ENCODE results near the gene PRXL2C.

DNA sequence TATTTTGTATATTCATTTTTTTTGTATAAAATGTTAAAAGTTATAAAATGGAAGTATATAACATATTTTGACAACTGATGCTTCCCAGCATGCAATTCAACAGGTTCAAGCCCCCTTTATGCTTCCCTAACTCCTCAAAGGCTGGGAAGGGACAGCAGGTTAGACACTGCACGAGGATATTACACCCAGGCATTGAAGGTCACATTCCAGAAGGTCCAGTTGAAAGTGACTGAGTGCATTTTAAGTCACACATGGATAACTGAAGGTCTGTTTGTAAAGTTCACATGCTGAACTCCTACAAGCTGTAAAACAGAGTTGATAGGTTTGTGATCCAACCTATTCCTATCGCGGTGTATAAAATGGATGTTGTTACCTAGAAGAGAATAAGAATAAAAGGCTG lies 13.6 kb downstream of the PRXL2C start:
- TF ChIP-seq, protein P1, sequence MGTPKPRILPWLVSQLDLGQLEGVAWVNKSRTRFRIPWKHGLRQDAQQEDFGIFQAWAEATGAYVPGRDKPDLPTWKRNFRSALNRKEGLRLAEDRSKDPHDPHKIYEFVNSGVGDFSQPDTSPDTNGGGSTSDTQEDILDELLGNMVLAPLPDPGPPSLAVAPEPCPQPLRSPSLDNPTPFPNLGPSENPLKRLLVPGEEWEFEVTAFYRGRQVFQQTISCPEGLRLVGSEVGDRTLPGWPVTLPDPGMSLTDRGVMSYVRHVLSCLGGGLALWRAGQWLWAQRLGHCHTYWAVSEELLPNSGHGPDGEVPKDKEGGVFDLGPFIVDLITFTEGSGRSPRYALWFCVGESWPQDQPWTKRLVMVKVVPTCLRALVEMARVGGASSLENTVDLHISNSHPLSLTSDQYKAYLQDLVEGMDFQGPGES (IDR thresholded peaks at IDR 0.05; ENCODE audit: low read depth, low read length) = no peak
- TF ChIP-seq, protein P2, sequence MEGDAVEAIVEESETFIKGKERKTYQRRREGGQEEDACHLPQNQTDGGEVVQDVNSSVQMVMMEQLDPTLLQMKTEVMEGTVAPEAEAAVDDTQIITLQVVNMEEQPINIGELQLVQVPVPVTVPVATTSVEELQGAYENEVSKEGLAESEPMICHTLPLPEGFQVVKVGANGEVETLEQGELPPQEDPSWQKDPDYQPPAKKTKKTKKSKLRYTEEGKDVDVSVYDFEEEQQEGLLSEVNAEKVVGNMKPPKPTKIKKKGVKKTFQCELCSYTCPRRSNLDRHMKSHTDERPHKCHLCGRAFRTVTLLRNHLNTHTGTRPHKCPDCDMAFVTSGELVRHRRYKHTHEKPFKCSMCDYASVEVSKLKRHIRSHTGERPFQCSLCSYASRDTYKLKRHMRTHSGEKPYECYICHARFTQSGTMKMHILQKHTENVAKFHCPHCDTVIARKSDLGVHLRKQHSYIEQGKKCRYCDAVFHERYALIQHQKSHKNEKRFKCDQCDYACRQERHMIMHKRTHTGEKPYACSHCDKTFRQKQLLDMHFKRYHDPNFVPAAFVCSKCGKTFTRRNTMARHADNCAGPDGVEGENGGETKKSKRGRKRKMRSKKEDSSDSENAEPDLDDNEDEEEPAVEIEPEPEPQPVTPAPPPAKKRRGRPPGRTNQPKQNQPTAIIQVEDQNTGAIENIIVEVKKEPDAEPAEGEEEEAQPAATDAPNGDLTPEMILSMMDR (IDR thresholded peaks at IDR 0.05) = no peak
- TF ChIP-seq, protein P3, sequence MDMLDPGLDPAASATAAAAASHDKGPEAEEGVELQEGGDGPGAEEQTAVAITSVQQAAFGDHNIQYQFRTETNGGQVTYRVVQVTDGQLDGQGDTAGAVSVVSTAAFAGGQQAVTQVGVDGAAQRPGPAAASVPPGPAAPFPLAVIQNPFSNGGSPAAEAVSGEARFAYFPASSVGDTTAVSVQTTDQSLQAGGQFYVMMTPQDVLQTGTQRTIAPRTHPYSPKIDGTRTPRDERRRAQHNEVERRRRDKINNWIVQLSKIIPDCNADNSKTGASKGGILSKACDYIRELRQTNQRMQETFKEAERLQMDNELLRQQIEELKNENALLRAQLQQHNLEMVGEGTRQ (IDR thresholded peaks at IDR 0.05; ENCODE audit: borderline replicate concordance, low read depth, low read length) = no peak
- TF ChIP-seq SMC3 (IDR thresholded peaks at IDR 0.05; ENCODE audit: low read depth, low read length) (no peak), MXI1 (IDR thresholded peaks at IDR 0.05; ENCODE audit: low read depth, low read length) (no peak)
